ENCODE measurements around the gene VSIR.

Gene VSIR

GRCh38 chr10:71773221-71773971, at the start of gene VSIR:
Gene VSIR (minus strand): TSS chr10:71773520. CDS start chr10:71773439, 81 bp downstream.
- peak; percentile 91 to 92 for DNase-seq (ENCODE audit: low read depth in 2 of 2)

- DNase-seq (ENCODE audit: low read depth in 2 of 2) = no peak
Observed at GRCh38 chr10:71821909-71822763, 48.8 kb upstream of the VSIR start.

- no peak for DNase-seq (ENCODE audit: low read depth in 2 of 2)
Observed at GRCh38 chr10:71820966-71821365, 47.6 kb upstream of the VSIR start.

- no peak for DNase-seq (ENCODE audit: low read depth in 2 of 2)
Observed at GRCh38 chr10:71819985-71820384, 46.7 kb upstream of the VSIR start.

GRCh38 chr10:71819441-71819861, 46.1 kb upstream of the VSIR start:
- no peak for DNase-seq (ENCODE audit: low read depth in 2 of 2)

GRCh38 chr10:71818674-71819260, 45.4 kb upstream of the VSIR start:
- no peak for DNase-seq (ENCODE audit: low read depth in 2 of 2)

- no peak for DNase-seq (ENCODE audit: low read depth in 2 of 2)
Observed at GRCh38 chr10:71817831-71818655, 44.7 kb upstream of the VSIR start.

GRCh38 chr10:71816936-71817618, 43.8 kb upstream of the VSIR start:
- DNase-seq (ENCODE audit: low read depth in 2 of 2) = no peak

GRCh38 chr10:71816421-71816851, 43.1 kb upstream of the VSIR start:
- no peak for DNase-seq (ENCODE audit: low read depth in 2 of 2)

GRCh38 chr10:71815515-71816130, 42.3 kb upstream of the VSIR start:
- no peak for DNase-seq (ENCODE audit: low read depth in 2 of 2)

- no peak for DNase-seq (ENCODE audit: low read depth in 2 of 2)
Observed at GRCh38 chr10:71814922-71815411, 41.6 kb upstream of the VSIR start.

GRCh38 chr10:71812913-71813590, 39.7 kb upstream of the VSIR start:
- no peak for DNase-seq (ENCODE audit: low read depth in 2 of 2)

GRCh38 chr10:71812016-71812912, 38.9 kb upstream of the VSIR start:
- DNase-seq (ENCODE audit: low read depth in 2 of 2) = peak; percentile 55 to 56

- DNase-seq (ENCODE audit: low read depth in 2 of 2) = no peak
Observed at GRCh38 chr10:71811351-71811750, 38.0 kb upstream of the VSIR start.

GRCh38 chr10:71810048-71810750, 36.9 kb upstream of the VSIR start:
- DNase-seq (ENCODE audit: low read depth in 2 of 2) = no peak

- no peak for DNase-seq (ENCODE audit: low read depth in 2 of 2)
Observed at GRCh38 chr10:71809628-71810027, 36.3 kb upstream of the VSIR start.

GRCh38 chr10:71807557-71808510, 34.5 kb upstream of the VSIR start:
- no peak for DNase-seq (ENCODE audit: low read depth in 2 of 2)

All from stimulated activated CD8-positive, alpha-beta memory T cell treated with anti-CD3 and anti-CD28 coated beads, Interleukin-15, amount 100 ng/mL, for 4 hours (primary cell).